Measurements from ENCODE around the gene GAK. TPM values are rescaled to one million over a fixed set of nuclear protein-coding genes. Genes with fewer than 3 reads are reported as not detected.

Gene GAK
- polyA plus RNA-seq, 1 donor (not counting 4 experiments of a cell fraction or from before 2014, with no cell fraction given): 18.4 TPM

DNA sequence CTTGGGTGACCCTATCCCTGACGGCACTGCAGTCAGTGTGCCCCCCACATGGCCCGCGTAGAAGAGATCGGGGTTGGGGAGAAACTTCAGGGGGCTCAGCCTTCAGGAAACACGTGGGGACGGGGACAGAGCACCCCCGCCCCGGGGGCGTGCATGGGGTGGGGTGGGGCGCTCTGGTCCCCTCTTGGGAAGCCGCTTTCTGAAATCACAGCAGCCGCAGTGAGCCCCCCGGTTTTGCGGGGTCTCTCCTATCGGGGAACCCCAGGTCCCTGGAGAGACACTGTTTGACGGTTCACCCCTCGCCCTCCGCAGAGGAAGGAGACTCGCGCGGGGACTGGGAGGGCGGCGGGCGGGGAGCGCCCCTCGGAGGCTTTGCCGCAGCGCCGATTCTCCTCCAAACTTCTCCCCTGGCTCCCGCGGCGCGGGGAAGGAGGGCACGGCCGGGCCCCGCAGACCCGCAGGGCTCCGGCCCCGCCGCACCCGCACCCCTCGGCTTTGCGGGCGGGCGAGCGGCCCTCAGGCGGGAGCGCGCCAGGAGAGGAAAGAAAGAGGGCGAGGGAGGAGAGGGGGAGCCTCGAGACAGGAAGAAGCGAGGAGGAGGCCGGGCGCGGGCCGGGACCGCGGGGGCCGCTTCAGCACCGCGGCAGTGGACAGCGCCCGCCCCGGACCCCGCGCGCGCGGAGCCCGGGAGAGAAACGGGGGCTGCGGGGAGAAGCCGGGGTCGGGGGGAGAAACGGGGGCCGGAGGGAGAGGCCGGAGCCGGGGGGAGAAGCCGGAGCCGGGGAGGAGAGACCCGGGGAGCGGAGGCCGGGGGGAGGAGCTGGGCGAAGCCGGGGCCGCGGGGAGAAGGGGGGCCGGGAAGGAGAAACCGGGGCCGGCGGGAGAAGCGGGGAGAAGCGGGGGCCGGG lies 106.8 kb downstream of the GAK start:
- no peak for DNase-seq (ENCODE audit: low read depth, low spot score)
- no peak overlapping the region for H3K27ac ChIP-seq (ENCODE audit: control insufficient read depth, insufficient read depth, low read length)
- H3K4me1 ChIP-seq (ENCODE audit: control insufficient read depth, extremely low read depth, insufficient read depth, low read length): no peaks in the 10 kb centered on the region
- H3K9ac ChIP-seq (ENCODE audit: control insufficient read depth, extremely low read depth, insufficient read depth, low read length): no peak overlapping the region
- H2AFZ ChIP-seq (ENCODE audit: control insufficient read depth, low read length): no peak overlapping the region
- FAIRE-seq: no peak
- H3K79me2 ChIP-seq (ENCODE audit: control insufficient read depth, insufficient read depth, low read length): no peaks in the 10 kb centered on the region
- peaks cover 71% of the 10 kb centered on the region for H3K27me3 ChIP-seq (ENCODE audit: control insufficient read depth, extremely low read depth, insufficient read depth, low read length)
- peak overlapping the region in 1 of 3 experiments; percentile 24 for H3K4me3 ChIP-seq (ENCODE audit: control insufficient read depth in 2 of 3, extremely low read depth in 1 of 3, insufficient read depth in 2 of 3, low read depth in 1 of 3, low read length in 3 of 3)
- no peaks in the 10 kb centered on the region for H4K20me1 ChIP-seq (ENCODE audit: control insufficient read depth, extremely low read depth, insufficient read depth, low read length)
- no peak overlapping the region for H3K4me2 ChIP-seq (ENCODE audit: control insufficient read depth, extremely low read depth, insufficient read depth, low read depth, low read length)
- TF ChIP-seq EZH2 (IDR thresholded peaks at IDR 0.05; ENCODE audit: low read length): peak; percentile 64
- TF ChIP-seq, protein P1, sequence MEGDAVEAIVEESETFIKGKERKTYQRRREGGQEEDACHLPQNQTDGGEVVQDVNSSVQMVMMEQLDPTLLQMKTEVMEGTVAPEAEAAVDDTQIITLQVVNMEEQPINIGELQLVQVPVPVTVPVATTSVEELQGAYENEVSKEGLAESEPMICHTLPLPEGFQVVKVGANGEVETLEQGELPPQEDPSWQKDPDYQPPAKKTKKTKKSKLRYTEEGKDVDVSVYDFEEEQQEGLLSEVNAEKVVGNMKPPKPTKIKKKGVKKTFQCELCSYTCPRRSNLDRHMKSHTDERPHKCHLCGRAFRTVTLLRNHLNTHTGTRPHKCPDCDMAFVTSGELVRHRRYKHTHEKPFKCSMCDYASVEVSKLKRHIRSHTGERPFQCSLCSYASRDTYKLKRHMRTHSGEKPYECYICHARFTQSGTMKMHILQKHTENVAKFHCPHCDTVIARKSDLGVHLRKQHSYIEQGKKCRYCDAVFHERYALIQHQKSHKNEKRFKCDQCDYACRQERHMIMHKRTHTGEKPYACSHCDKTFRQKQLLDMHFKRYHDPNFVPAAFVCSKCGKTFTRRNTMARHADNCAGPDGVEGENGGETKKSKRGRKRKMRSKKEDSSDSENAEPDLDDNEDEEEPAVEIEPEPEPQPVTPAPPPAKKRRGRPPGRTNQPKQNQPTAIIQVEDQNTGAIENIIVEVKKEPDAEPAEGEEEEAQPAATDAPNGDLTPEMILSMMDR (optimal IDR thresholded peaks at IDR 0.05 in 1 of 3, IDR thresholded peaks at IDR 0.05 in 1 of 3, conservative IDR thresholded peaks at IDR 0.05 in 1 of 3; ENCODE audit: extremely low read depth in 1 of 3, insufficient read depth in 2 of 3, low read length in 3 of 3): no peak
- no peaks in the 10 kb centered on the region for H3K9me3 ChIP-seq (ENCODE audit: control insufficient read depth, low read depth, low read length)
- H3K36me3 ChIP-seq (ENCODE audit: control insufficient read depth in 2 of 2, extremely low read depth in 1 of 2, insufficient read depth in 2 of 2, low read length in 2 of 2): no peaks in the 10 kb centered on the region
- no peaks in the 10 kb centered on the region for H3K9me1 ChIP-seq (ENCODE audit: control insufficient read depth, extremely low read depth, insufficient read depth, low read length)
- dilution Hi-C loops (cut with MboI; ENCODE audit: extremely low pct_ligation_motif_present, low sequenced_read_pairs): no loop called here

DNA sequence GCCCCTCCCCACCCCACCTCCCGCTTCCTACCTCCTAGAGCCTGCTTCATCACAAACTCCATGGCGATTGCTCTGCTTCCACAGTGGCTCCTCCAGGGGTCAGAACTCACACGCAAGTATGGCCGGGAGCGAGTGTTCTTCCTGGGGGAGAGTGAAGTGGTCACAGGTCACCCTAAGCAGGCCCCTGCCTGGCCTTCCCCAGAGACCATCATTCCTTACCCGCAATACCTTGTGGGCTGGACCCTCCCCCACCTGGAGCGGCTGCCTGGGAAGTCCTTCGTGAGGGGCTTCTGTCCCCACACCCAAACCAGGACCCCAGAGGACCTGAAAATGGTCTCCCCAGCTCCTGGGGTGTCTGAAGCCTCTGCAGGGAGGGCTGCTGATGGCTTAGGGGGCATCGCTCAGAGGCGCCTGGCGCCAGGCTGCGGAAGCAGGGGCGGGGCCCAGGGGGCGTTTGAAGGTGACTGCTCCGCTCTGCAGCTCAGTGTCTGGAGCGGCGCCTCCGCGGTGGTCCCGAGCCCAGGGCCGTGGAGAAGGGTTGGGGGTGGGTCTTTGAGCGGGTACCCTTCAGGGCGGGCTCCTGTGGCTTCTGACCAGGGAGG lies 107.6 kb downstream of the GAK start:
- no peak for DNase-seq (ENCODE audit: low read depth, low spot score)
- no peak overlapping the region for H3K4me2 ChIP-seq (ENCODE audit: control insufficient read depth, extremely low read depth, insufficient read depth, low read depth, low read length)
- peaks cover 77% of the 10 kb centered on the region for H3K27me3 ChIP-seq (ENCODE audit: control insufficient read depth, extremely low read depth, insufficient read depth, low read length)
- no peaks in the 10 kb centered on the region for H3K36me3 ChIP-seq (ENCODE audit: control insufficient read depth in 2 of 2, extremely low read depth in 1 of 2, insufficient read depth in 2 of 2, low read length in 2 of 2)
- H3K27ac ChIP-seq (ENCODE audit: control insufficient read depth, insufficient read depth, low read length): no peak overlapping the region
- no peak overlapping the region for H3K4me3 ChIP-seq (ENCODE audit: control insufficient read depth in 2 of 3, extremely low read depth in 1 of 3, insufficient read depth in 2 of 3, low read depth in 1 of 3, low read length in 3 of 3)
- H4K20me1 ChIP-seq (ENCODE audit: control insufficient read depth, extremely low read depth, insufficient read depth, low read length): no peaks in the 10 kb centered on the region
- H3K79me2 ChIP-seq (ENCODE audit: control insufficient read depth, insufficient read depth, low read length): no peaks in the 10 kb centered on the region
- peaks cover 2% of the 10 kb centered on the region for H3K9me3 ChIP-seq (ENCODE audit: control insufficient read depth, low read depth, low read length)
- no peaks in the 10 kb centered on the region for H3K4me1 ChIP-seq (ENCODE audit: control insufficient read depth, extremely low read depth, insufficient read depth, low read length)
- TF ChIP-seq, protein P1 (optimal IDR thresholded peaks at IDR 0.05 in 1 of 3, IDR thresholded peaks at IDR 0.05 in 1 of 3, conservative IDR thresholded peaks at IDR 0.05 in 1 of 3; ENCODE audit: extremely low read depth in 1 of 3, insufficient read depth in 2 of 3, low read length in 3 of 3): no peak
- no peak for TF ChIP-seq EZH2 (IDR thresholded peaks at IDR 0.05; ENCODE audit: low read length)
- no peak for FAIRE-seq
- no peaks in the 10 kb centered on the region for H3K9me1 ChIP-seq (ENCODE audit: control insufficient read depth, extremely low read depth, insufficient read depth, low read length)
- no peak overlapping the region for H3K9ac ChIP-seq (ENCODE audit: control insufficient read depth, extremely low read depth, insufficient read depth, low read length)
- dilution Hi-C loops (cut with MboI; ENCODE audit: extremely low pct_ligation_motif_present, low sequenced_read_pairs): no loop called here
- H2AFZ ChIP-seq (ENCODE audit: control insufficient read depth, low read length): no peak overlapping the region

Measured in keratinocyte (primary cell).